ENCODE results near the gene SP3. TPM values are rescaled to one million over a fixed set of nuclear protein-coding genes. Genes with fewer than 3 reads are reported as not detected.

SP3 gene
- polyA plus RNA-seq, 1 donor (not counting 4 experiments of a cell fraction or from before 2014, with no cell fraction given): 46.7 TPM

- no peak overlapping the region for H3K4me3 ChIP-seq (ENCODE audit: control insufficient read depth in 2 of 3, extremely low read depth in 1 of 3, insufficient read depth in 2 of 3, low read depth in 1 of 3, low read length in 3 of 3)
- H3K9me1 ChIP-seq (ENCODE audit: control insufficient read depth, extremely low read depth, insufficient read depth, low read length): no peaks in the 10 kb centered on the region
- no peak overlapping the region for H2AFZ ChIP-seq (ENCODE audit: control insufficient read depth, low read length)
- dilution Hi-C loops (cut with MboI; ENCODE audit: extremely low pct_ligation_motif_present, low sequenced_read_pairs): no loop called here
- FAIRE-seq (peak; percentile 39), DNase-seq (ENCODE audit: low read depth, low spot score) (no peak)
- H3K27ac ChIP-seq (ENCODE audit: control insufficient read depth, insufficient read depth, low read length): no peak overlapping the region
- no peaks in the 10 kb centered on the region for H3K4me1 ChIP-seq (ENCODE audit: control insufficient read depth, extremely low read depth, insufficient read depth, low read length)
- peaks cover 5 to 20% of the 10 kb centered on the region in 2 experiments for H3K36me3 ChIP-seq (ENCODE audit: control insufficient read depth in 2 of 2, extremely low read depth in 1 of 2, insufficient read depth in 2 of 2, low read length in 2 of 2)
- no peak for TF ChIP-seq EZH2 (IDR thresholded peaks at IDR 0.05; ENCODE audit: low read length)
- TF ChIP-seq CTCF (optimal IDR thresholded peaks at IDR 0.05 in 1 of 3, IDR thresholded peaks at IDR 0.05 in 1 of 3, conservative IDR thresholded peaks at IDR 0.05 in 1 of 3; ENCODE audit: extremely low read depth in 1 of 3, insufficient read depth in 2 of 3, low read length in 3 of 3): no peak
- peaks cover 5% of the 10 kb centered on the region for H3K79me2 ChIP-seq (ENCODE audit: control insufficient read depth, insufficient read depth, low read length)
- H3K27me3 ChIP-seq (ENCODE audit: control insufficient read depth, extremely low read depth, insufficient read depth, low read length): no peaks in the 10 kb centered on the region
- no peak overlapping the region for H3K4me2 ChIP-seq (ENCODE audit: control insufficient read depth, extremely low read depth, insufficient read depth, low read depth, low read length)
- no peaks in the 10 kb centered on the region for H3K9me3 ChIP-seq (ENCODE audit: control insufficient read depth, low read depth, low read length)
- no peak overlapping the region for H3K9ac ChIP-seq (ENCODE audit: control insufficient read depth, extremely low read depth, insufficient read depth, low read length)
- H4K20me1 ChIP-seq (ENCODE audit: control insufficient read depth, extremely low read depth, insufficient read depth, low read length): no peaks in the 10 kb centered on the region
These were observed 55.3 kb downstream of the SP3 start for GRCh38 chr2:173909846-173910245.

DNA sequence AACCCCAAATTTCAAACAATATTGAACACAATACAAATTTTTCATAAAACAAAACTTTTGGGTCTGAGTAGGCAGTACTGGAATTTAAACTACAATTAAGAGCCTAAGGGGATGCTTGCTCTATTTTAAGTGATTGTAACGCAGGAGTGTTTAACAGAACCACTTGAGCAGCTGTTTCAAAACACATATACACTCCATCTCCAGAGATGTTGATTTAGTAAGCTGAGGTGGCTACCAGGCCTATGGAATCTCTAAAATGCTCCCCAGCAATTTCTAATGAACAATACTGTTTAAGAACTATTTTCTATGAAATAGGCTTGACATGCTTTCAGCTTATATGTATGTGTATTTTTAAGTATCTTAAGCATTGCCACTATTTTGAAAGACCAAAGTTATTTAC, 58.5 kb downstream of the SP3 start:
- no peaks in the 10 kb centered on the region for H3K9me3 ChIP-seq (ENCODE audit: control insufficient read depth, low read depth, low read length)
- no peak for FAIRE-seq
- no peaks in the 10 kb centered on the region for H3K9me1 ChIP-seq (ENCODE audit: control insufficient read depth, extremely low read depth, insufficient read depth, low read length)
- H3K4me2 ChIP-seq (ENCODE audit: control insufficient read depth, extremely low read depth, insufficient read depth, low read depth, low read length): no peak overlapping the region
- H3K9ac ChIP-seq (ENCODE audit: control insufficient read depth, extremely low read depth, insufficient read depth, low read length): no peak overlapping the region
- DNase-seq (ENCODE audit: low read depth, low spot score): no peak
- no peaks in the 10 kb centered on the region for H3K79me2 ChIP-seq (ENCODE audit: control insufficient read depth, insufficient read depth, low read length)
- no peak overlapping the region for H2AFZ ChIP-seq (ENCODE audit: control insufficient read depth, low read length)
- H3K4me3 ChIP-seq (ENCODE audit: control insufficient read depth in 2 of 3, extremely low read depth in 1 of 3, insufficient read depth in 2 of 3, low read depth in 1 of 3, low read length in 3 of 3): no peak overlapping the region
- H3K4me1 ChIP-seq (ENCODE audit: control insufficient read depth, extremely low read depth, insufficient read depth, low read length): peaks cover 7% of the 10 kb centered on the region
- no peak overlapping the region for H3K27ac ChIP-seq (ENCODE audit: control insufficient read depth, insufficient read depth, low read length)
- dilution Hi-C loops (cut with MboI; ENCODE audit: extremely low pct_ligation_motif_present, low sequenced_read_pairs): no loop called here
- no peaks in the 10 kb centered on the region for H3K27me3 ChIP-seq (ENCODE audit: control insufficient read depth, extremely low read depth, insufficient read depth, low read length)
- no peaks in the 10 kb centered on the region for H4K20me1 ChIP-seq (ENCODE audit: control insufficient read depth, extremely low read depth, insufficient read depth, low read length)
- peaks cover 1 to 12% of the 10 kb centered on the region in 2 experiments for H3K36me3 ChIP-seq (ENCODE audit: control insufficient read depth in 2 of 2, extremely low read depth in 1 of 2, insufficient read depth in 2 of 2, low read length in 2 of 2)
- no peak for TF ChIP-seq EZH2 (IDR thresholded peaks at IDR 0.05; ENCODE audit: low read length)

All from keratinocyte (primary cell).